Epithelial cell of esophagus (primary cell): ENCODE measurements around the gene MICALL2.

Experiments
- DNase-seq: peaks from one replicate; pipeline ENCODE4 v3.0.0; 2010; ENCODE audit warnings: low read depth
- H3K4me3 ChIP-seq: 2 replicates; pipeline ENCODE4 v1.5.1; 2011; ENCODE audit warnings: mild to moderate bottlenecking, low read length, control low read depth
- TF ChIP-seq, protein P1 (sequence below): IDR thresholded peaks from 2 replicates; pipeline ENCODE4 v1.5.1; 2011; ENCODE audit warnings: low read depth, mild to moderate bottlenecking, low read length, control low read depth, inconsistent platforms; ENCODE audit not compliant: insufficient read depth; ENCODE audit errors: missing control alignments

Gene MICALL2

DNA sequence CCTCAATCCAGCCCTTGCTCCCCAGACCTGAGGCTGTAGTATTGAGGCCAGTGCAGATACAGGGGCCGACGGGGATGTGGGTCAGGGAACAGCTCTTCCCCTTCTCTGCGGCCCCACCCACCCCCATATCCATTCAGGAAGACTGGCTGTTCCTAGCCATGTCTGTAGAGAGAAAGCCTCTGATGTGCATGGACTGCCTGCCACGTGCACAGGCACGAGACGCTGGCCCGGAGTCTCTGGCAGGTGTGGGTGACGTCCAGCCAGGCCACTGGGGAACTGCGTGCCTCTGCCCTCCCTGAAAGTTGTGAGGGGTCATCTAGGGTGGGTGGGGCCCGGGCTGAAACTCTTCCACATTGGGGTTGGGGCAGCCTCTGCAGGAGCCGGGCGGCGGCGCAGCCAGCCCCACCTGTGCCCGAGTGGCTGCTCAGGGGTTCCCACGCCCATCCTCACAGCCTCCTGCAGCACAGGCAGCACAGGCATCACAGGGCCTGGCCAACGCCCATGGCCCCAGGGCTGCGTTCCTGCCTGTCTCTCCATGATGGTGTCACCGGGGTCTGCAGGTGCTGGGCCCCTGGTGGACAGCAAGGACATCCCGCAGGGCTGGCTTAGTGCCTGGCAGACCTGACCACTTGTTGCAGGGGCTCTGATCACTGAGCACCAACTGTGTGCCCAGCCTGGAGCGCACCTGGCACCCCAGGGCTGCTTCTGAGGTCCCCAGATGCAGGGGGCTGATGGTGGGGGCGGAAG lies 27.5 kb downstream of the MICALL2 start:
- peak; percentile 26 for DNase-seq
- TF ChIP-seq, protein P1, sequence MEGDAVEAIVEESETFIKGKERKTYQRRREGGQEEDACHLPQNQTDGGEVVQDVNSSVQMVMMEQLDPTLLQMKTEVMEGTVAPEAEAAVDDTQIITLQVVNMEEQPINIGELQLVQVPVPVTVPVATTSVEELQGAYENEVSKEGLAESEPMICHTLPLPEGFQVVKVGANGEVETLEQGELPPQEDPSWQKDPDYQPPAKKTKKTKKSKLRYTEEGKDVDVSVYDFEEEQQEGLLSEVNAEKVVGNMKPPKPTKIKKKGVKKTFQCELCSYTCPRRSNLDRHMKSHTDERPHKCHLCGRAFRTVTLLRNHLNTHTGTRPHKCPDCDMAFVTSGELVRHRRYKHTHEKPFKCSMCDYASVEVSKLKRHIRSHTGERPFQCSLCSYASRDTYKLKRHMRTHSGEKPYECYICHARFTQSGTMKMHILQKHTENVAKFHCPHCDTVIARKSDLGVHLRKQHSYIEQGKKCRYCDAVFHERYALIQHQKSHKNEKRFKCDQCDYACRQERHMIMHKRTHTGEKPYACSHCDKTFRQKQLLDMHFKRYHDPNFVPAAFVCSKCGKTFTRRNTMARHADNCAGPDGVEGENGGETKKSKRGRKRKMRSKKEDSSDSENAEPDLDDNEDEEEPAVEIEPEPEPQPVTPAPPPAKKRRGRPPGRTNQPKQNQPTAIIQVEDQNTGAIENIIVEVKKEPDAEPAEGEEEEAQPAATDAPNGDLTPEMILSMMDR = no peak
- H3K4me3 ChIP-seq = no peak overlapping the region

DNA sequence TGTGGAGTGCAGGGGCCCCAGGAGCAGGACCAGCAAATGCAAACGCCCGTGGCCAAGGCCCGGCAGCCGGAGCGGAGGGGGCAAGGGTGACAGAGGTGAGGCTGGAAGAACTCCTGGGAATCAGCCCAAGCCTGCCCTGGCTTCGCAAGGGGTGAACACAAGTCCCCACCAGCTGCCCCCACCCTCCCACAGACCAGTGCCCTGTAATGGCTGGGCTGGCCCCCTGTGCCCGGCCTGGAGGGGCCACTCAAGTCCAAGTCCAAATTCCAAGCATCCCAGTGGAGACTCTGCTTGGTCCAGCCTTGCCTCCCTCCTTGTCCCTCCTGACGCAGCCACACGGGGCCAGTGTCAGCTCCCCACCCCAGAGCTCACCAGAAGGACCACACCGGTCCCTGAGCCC lies 28.0 kb downstream of the MICALL2 start:
- TF ChIP-seq, protein P1 = no peak
- H3K4me3 ChIP-seq = no peak overlapping the region
- no peak for DNase-seq

DNA sequence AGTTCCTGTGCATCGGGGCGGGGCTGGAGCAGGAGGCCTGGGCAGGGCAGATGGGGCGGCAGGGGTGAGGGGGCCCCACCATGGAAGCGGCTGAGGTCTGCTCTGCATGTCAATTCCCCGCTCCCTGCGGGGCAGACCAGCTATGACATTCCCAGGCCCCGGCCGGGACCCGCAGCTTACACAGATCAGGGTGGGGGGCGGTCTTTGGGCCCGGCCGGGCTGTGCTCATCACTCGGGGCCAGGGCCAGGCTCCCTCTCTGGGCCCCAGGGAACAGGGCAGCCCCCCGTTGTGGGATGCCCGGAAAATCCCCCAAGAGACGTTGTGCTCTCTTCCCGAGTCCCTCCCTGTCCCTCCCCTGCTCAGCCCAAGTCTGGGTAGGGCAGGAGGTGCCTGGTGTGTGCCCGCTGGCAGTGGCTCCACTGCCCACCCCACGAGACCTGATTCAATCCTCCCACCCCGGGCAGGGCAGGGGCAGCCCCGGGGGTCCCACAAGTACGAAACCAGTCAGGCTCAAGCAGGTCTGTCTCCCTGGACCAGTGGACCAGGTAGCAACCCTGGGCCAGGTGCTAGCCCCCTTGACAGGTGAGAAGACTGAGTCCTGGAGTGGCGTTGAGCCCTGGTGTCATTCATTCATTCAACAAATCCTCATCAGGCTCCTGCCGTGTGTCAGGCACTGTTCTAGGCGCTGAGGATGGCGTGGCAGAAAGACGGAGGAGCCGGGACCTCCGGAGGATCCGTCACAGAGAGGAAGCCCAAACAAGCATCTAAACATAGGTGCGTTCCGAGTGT lies 29.0 kb downstream of the MICALL2 start:
- no peak overlapping the region for H3K4me3 ChIP-seq
- TF ChIP-seq, protein P1 = no peak
- DNase-seq = no peak

DNA sequence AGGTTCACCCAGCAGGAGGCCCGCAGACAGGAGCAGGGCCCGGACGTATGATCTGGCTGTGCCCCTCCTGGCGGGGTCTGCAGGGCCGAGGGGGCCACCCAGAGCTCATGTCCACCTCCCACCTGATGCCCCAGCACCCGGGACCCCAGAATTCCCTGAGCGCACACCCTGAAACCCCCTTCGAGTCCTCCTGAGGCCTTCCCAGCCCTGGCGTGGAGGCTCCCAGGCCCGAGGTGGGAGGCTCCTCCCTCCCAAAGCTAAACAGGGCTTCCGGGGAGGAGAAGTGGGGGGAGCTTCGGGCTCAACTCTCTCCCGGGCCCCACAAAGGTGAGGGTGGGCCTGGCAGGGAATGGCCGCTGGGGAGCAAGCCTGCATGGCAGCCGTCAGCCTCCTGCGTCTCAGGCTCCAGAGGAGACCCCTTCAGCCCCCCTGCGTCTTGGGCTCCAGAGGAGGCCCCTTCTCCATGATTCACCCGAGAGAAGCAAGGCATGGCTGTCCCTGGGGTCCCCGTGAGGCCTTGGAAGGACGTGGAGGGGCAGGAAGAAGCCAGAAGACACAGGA lies 30.2 kb downstream of the MICALL2 start:
- DNase-seq = no peak
- H3K4me3 ChIP-seq = no peak overlapping the region
- TF ChIP-seq, protein P1 = no peak

DNA sequence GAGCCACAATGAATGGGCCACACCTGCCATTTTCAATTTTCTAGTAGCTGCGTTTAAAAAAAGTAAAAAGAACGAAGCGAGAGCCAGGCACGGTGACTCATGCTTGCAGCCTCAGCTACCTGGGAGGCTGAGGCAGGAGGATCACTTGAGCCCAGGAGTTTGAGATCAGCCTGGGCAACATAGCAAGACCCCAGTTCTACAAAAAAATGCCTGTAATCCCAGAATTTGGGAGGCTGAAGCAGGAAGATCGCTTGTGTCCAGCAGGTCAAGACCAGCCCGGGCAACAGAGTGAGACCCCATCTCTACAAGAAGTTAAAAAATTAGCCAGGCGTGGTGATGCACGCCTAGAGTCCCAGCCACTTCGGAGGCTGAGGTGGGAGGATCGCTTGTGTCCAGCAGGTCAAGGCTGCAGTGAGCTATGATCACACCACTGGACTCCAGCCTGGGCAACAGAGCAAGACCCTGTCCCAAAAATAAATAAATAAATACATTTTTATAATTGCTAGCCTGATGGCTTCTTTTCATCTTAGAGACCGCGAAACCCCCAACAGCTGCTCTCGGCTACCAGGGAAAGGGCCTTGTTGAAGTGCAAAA lies 32.1 kb downstream of the MICALL2 start:
- no peak overlapping the region for H3K4me3 ChIP-seq
- TF ChIP-seq, protein P1 = no peak
- DNase-seq = no peak

DNA sequence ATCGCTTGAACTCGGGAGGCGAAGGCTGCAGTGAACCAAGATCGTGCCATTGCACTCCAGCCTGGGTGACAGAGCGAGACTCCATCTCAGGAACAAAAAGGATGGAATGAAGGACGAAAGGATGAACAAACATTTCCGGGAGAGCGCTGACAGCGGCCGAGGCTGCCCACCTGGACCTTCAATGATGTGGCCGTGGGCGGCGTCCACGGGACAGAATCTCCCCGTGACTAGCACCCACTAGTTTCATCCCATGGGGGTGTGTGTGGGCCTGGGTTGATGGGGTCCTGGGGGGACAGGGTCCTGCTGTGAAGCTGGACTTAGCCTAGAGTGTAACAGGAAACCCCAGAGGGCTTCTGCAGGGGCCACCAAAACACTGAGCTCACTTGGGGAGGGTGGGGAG lies 32.8 kb downstream of the MICALL2 start:
- no peak for DNase-seq
- H3K4me3 ChIP-seq = no peak overlapping the region
- TF ChIP-seq, protein P1 = no peak
